ENCODE measurements around the gene MYO5B.

The MYO5B gene

GRCh38 chr18:49935215-49935614, 259.7 kb downstream of the MYO5B start:
- H3K36me3 ChIP-seq (ENCODE audit: insufficient read depth, low read length) = no peaks in the 10 kb centered on the region
- peaks cover 16% of the 10 kb centered on the region for H3K27me3 ChIP-seq (ENCODE audit: insufficient read depth, low read length, poor library complexity)
- H3K4me1 ChIP-seq (ENCODE audit: insufficient read depth, low read length) = no peaks in the 10 kb centered on the region
- H3K4me3 ChIP-seq (ENCODE audit: low read depth in 1 of 2, low read length in 2 of 2) = no peak overlapping the region
- H3K27ac ChIP-seq (ENCODE audit: low read length) = no peak overlapping the region
- H2AFZ ChIP-seq (ENCODE audit: low read depth, low read length) = no peak overlapping the region
- H3K4me2 ChIP-seq (ENCODE audit: insufficient read depth, low read length) = no peak overlapping the region
- no peak for TF ChIP-seq EZH2 (IDR thresholded peaks at IDR 0.05; ENCODE audit: borderline replicate concordance, low read depth, low read length, severe bottlenecking)
- no peak for TF ChIP-seq CTCF (IDR thresholded peaks at IDR 0.05; ENCODE audit: borderline replicate concordance, extremely low read depth, low read length, poor library complexity, severe bottlenecking)
- DNase-seq (no peak), ATAC-seq (ENCODE audit: insufficient read depth, low read depth) (no peak)
- H4K20me1 ChIP-seq (ENCODE audit: insufficient read depth, low read length) = no peaks in the 10 kb centered on the region; the same call in none of the 2 replicates
- H3K9ac ChIP-seq (ENCODE audit: low read depth, low read length) = no peak overlapping the region
- no peaks in the 10 kb centered on the region for H3K9me3 ChIP-seq (ENCODE audit: insufficient read depth, low read length, severe bottlenecking)
- H3K79me2 ChIP-seq (ENCODE audit: insufficient read depth, low read length) = no peaks in the 10 kb centered on the region

- H3K4me1 ChIP-seq (ENCODE audit: insufficient read depth, low read length) = no peaks in the 10 kb centered on the region
- no peak for TF ChIP-seq EZH2 (IDR thresholded peaks at IDR 0.05; ENCODE audit: borderline replicate concordance, low read depth, low read length, severe bottlenecking)
- TF ChIP-seq CTCF (IDR thresholded peaks at IDR 0.05; ENCODE audit: borderline replicate concordance, extremely low read depth, low read length, poor library complexity, severe bottlenecking) = no peak
- no peak overlapping the region for H3K27ac ChIP-seq (ENCODE audit: low read length)
- no peak overlapping the region for H2AFZ ChIP-seq (ENCODE audit: low read depth, low read length)
- no peaks in the 10 kb centered on the region for H3K9me3 ChIP-seq (ENCODE audit: insufficient read depth, low read length, severe bottlenecking)
- H4K20me1 ChIP-seq (ENCODE audit: insufficient read depth, low read length) = no peaks in the 10 kb centered on the region; the same call in none of the 2 replicates
- no peak for ATAC-seq (ENCODE audit: insufficient read depth, low read depth)
- H3K9ac ChIP-seq (ENCODE audit: low read depth, low read length) = no peak overlapping the region
- no peak overlapping the region for H3K4me2 ChIP-seq (ENCODE audit: insufficient read depth, low read length)
- no peaks in the 10 kb centered on the region for H3K79me2 ChIP-seq (ENCODE audit: insufficient read depth, low read length)
- no peak overlapping the region for H3K4me3 ChIP-seq (ENCODE audit: low read depth in 1 of 2, low read length in 2 of 2)
- H3K36me3 ChIP-seq (ENCODE audit: insufficient read depth, low read length) = no peaks in the 10 kb centered on the region
- H3K27me3 ChIP-seq (ENCODE audit: insufficient read depth, low read length, poor library complexity) = peaks cover 16% of the 10 kb centered on the region
- no peak for DNase-seq
Observed at GRCh38 chr18:49934457-49934856, 260.5 kb downstream of the MYO5B start.

- Histone ChIP-seq H4K20me1 (ENCODE audit: insufficient read depth, low read length) (no peaks in the 10 kb centered on the region; the same call in none of the 2 replicates), H3K36me3 (ENCODE audit: insufficient read depth, low read length) (no peaks in the 10 kb centered on the region), H3K27me3 (ENCODE audit: insufficient read depth, low read length, poor library complexity) (peaks cover 16% of the 10 kb centered on the region), H3K79me2 (ENCODE audit: insufficient read depth, low read length) (no peaks in the 10 kb centered on the region), H3K9me3 (ENCODE audit: insufficient read depth, low read length, severe bottlenecking) (no peaks in the 10 kb centered on the region), H3K4me1 (ENCODE audit: insufficient read depth, low read length) (no peaks in the 10 kb centered on the region), H2AFZ (ENCODE audit: low read depth, low read length) (no peak overlapping the region), H3K9ac (ENCODE audit: low read depth, low read length) (no peak overlapping the region), H3K4me2 (ENCODE audit: insufficient read depth, low read length) (no peak overlapping the region), H3K27ac (ENCODE audit: low read length) (no peak overlapping the region), H3K4me3 (ENCODE audit: low read depth in 1 of 2, low read length in 2 of 2) (no peak overlapping the region)
- ATAC-seq (ENCODE audit: insufficient read depth, low read depth) (no peak), DNase-seq (no peak)
- TF ChIP-seq CTCF (IDR thresholded peaks at IDR 0.05; ENCODE audit: borderline replicate concordance, extremely low read depth, low read length, poor library complexity, severe bottlenecking) = no peak
Observed at GRCh38 chr18:49933530-49934128, 261.3 kb downstream of the MYO5B start.

Measured in DND-41 (cell line).